ENCODE results near the gene ATP5F1D.

The ATP5F1D gene

GRCh38 chr19:1233115-1233667 is 8.4 kb upstream of the ATP5F1D start:
- TF ChIP-seq GABPA (IDR thresholded peaks at IDR 0.05; ENCODE audit: low read depth) = no peak
- TF ChIP-seq, protein P1, sequence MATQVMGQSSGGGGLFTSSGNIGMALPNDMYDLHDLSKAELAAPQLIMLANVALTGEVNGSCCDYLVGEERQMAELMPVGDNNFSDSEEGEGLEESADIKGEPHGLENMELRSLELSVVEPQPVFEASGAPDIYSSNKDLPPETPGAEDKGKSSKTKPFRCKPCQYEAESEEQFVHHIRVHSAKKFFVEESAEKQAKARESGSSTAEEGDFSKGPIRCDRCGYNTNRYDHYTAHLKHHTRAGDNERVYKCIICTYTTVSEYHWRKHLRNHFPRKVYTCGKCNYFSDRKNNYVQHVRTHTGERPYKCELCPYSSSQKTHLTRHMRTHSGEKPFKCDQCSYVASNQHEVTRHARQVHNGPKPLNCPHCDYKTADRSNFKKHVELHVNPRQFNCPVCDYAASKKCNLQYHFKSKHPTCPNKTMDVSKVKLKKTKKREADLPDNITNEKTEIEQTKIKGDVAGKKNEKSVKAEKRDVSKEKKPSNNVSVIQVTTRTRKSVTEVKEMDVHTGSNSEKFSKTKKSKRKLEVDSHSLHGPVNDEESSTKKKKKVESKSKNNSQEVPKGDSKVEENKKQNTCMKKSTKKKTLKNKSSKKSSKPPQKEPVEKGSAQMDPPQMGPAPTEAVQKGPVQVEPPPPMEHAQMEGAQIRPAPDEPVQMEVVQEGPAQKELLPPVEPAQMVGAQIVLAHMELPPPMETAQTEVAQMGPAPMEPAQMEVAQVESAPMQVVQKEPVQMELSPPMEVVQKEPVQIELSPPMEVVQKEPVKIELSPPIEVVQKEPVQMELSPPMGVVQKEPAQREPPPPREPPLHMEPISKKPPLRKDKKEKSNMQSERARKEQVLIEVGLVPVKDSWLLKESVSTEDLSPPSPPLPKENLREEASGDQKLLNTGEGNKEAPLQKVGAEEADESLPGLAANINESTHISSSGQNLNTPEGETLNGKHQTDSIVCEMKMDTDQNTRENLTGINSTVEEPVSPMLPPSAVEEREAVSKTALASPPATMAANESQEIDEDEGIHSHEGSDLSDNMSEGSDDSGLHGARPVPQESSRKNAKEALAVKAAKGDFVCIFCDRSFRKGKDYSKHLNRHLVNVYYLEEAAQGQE (IDR thresholded peaks at IDR 0.05; ENCODE audit: insufficient replicate concordance, low read depth) = no peak
- no peak for TF ChIP-seq SPI1 (IDR thresholded peaks at IDR 0.05; ENCODE audit: borderline replicate concordance, low read depth)
- no peak for TF ChIP-seq POLR2AphosphoS5 (IDR thresholded peaks at IDR 0.05; ENCODE audit: low read depth)
- TF ChIP-seq, protein P2, sequence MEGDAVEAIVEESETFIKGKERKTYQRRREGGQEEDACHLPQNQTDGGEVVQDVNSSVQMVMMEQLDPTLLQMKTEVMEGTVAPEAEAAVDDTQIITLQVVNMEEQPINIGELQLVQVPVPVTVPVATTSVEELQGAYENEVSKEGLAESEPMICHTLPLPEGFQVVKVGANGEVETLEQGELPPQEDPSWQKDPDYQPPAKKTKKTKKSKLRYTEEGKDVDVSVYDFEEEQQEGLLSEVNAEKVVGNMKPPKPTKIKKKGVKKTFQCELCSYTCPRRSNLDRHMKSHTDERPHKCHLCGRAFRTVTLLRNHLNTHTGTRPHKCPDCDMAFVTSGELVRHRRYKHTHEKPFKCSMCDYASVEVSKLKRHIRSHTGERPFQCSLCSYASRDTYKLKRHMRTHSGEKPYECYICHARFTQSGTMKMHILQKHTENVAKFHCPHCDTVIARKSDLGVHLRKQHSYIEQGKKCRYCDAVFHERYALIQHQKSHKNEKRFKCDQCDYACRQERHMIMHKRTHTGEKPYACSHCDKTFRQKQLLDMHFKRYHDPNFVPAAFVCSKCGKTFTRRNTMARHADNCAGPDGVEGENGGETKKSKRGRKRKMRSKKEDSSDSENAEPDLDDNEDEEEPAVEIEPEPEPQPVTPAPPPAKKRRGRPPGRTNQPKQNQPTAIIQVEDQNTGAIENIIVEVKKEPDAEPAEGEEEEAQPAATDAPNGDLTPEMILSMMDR (IDR thresholded peaks at IDR 0.05; ENCODE audit: insufficient read depth, low read length) = no peak
- DNase-seq (ENCODE audit: low read depth in 1 of 2, low spot score in 1 of 2) = no peak
- Histone ChIP-seq H3K27me3 (ENCODE audit: insufficient read depth, poor library complexity, severe bottlenecking) (peaks cover 20% of the 10 kb centered on the region), H3K27ac (replicated peaks) (no peak overlapping the region), H3K4me3 (replicated peaks; ENCODE audit: insufficient read depth, low read length) (no peak overlapping the region)

GRCh38 chr19:1234051-1234954 is 7.2 kb upstream of the ATP5F1D start:
- Histone ChIP-seq H3K27ac (replicated peaks) (no peak overlapping the region), H3K27me3 (ENCODE audit: insufficient read depth, poor library complexity, severe bottlenecking) (peaks cover 21% of the 10 kb centered on the region), H3K4me3 (replicated peaks; ENCODE audit: insufficient read depth, low read length) (no peak overlapping the region)
- DNase-seq (ENCODE audit: low read depth in 1 of 2, low spot score in 1 of 2) = no peak
- TF ChIP-seq, protein P1 (IDR thresholded peaks at IDR 0.05; ENCODE audit: insufficient replicate concordance, low read depth) = no peak
- TF ChIP-seq, protein P2 (IDR thresholded peaks at IDR 0.05; ENCODE audit: insufficient read depth, low read length) = no peak
- no peak for TF ChIP-seq GABPA (IDR thresholded peaks at IDR 0.05; ENCODE audit: low read depth)
- no peak for TF ChIP-seq POLR2AphosphoS5 (IDR thresholded peaks at IDR 0.05; ENCODE audit: low read depth)
- no peak for TF ChIP-seq SPI1 (IDR thresholded peaks at IDR 0.05; ENCODE audit: borderline replicate concordance, low read depth)

GRCh38 chr19:1234955-1235380 is 6.6 kb upstream of the ATP5F1D start:
- Histone ChIP-seq H3K4me3 (replicated peaks; ENCODE audit: insufficient read depth, low read length) (no peak overlapping the region), H3K27ac (replicated peaks) (no peak overlapping the region), H3K27me3 (ENCODE audit: insufficient read depth, poor library complexity, severe bottlenecking) (peaks cover 21% of the 10 kb centered on the region)
- DNase-seq (ENCODE audit: low read depth in 1 of 2, low spot score in 1 of 2) = no peak
- TF ChIP-seq, protein P1 (IDR thresholded peaks at IDR 0.05; ENCODE audit: insufficient replicate concordance, low read depth) = no peak
- no peak for TF ChIP-seq SPI1 (IDR thresholded peaks at IDR 0.05; ENCODE audit: borderline replicate concordance, low read depth)
- TF ChIP-seq GABPA (IDR thresholded peaks at IDR 0.05; ENCODE audit: low read depth) = no peak
- no peak for TF ChIP-seq POLR2AphosphoS5 (IDR thresholded peaks at IDR 0.05; ENCODE audit: low read depth)
- TF ChIP-seq, protein P2 (IDR thresholded peaks at IDR 0.05; ENCODE audit: insufficient read depth, low read length) = no peak

Data from HL-60 (cell line).